Activated CD8-positive, alpha-beta T cell treated with anti-CD3 and anti-CD28 coated beads, Interleukin-2, amount 10 ng/mL, durations not matched to agents 7 days and 5 days (primary cell): ENCODE results near the gene WBP11. TPM values are rescaled to one million over a fixed set of nuclear protein-coding genes. Genes with fewer than 3 reads are reported as not detected.

ENCODE experiments used
- ATAC-seq: fragments of 150-1000 bp; cut with Tn5 transposase; one replicate; pipeline ENCODE4 v1.10.0; 2021; ENCODE audit warnings: moderate library complexity
- CTCF ChIA-PET: fragments of 350-600 bp; sonication (Branson Sonifier 250); formaldehyde crosslinking; loops from one replicate; lab custom pipeline; 2021; ENCODE audit warnings: antibody characterized with exemption; lab: Charles Lee
- POLR2A ChIA-PET: fragments of 350-600 bp; sonication (Branson Sonifier 250); formaldehyde crosslinking; loops from one replicate; lab custom pipeline; 2021; ENCODE audit warnings: antibody characterized with exemption; lab: Charles Lee
- DNase-seq: peaks from one replicate; pipeline ENCODE4 v3.0.0-alpha.2; 2020
- H3K27ac Mint-ChIP-seq: one replicate; pipeline ENCODE4 v1.8.0; 2021; ENCODE audit warnings: mild to moderate bottlenecking, mixed read lengths
- H3K27me3 Mint-ChIP-seq: one replicate; pipeline ENCODE4 v1.8.0; 2021; ENCODE audit warnings: low read depth, mixed read lengths
- H3K36me3 Mint-ChIP-seq: one replicate; pipeline ENCODE4 v1.8.0; 2021; ENCODE audit warnings: low read depth, mixed read lengths
- H3K4me1 Mint-ChIP-seq: one replicate; pipeline ENCODE4 v1.8.0; 2021; ENCODE audit warnings: low read depth, mixed read lengths
- H3K4me3 Mint-ChIP-seq: one replicate; pipeline ENCODE4 v1.8.0; 2021; ENCODE audit warnings: mild to moderate bottlenecking, mixed read lengths
- H3K9me3 Mint-ChIP-seq: one replicate; pipeline ENCODE4 v1.8.0; 2022; ENCODE audit warnings: mixed read lengths; ENCODE audit not compliant: insufficient read depth
- total RNA-seq, 2 experiments: library from RNA; stranded (reverse); gene quantifications; one replicate each; pipeline ENCODE4 v1.2.3, GENCODE V29; 2021

Gene WBP11
- total RNA-seq: 10 to 100 TPM; 98.2 to 98.6 TPM

DNA sequence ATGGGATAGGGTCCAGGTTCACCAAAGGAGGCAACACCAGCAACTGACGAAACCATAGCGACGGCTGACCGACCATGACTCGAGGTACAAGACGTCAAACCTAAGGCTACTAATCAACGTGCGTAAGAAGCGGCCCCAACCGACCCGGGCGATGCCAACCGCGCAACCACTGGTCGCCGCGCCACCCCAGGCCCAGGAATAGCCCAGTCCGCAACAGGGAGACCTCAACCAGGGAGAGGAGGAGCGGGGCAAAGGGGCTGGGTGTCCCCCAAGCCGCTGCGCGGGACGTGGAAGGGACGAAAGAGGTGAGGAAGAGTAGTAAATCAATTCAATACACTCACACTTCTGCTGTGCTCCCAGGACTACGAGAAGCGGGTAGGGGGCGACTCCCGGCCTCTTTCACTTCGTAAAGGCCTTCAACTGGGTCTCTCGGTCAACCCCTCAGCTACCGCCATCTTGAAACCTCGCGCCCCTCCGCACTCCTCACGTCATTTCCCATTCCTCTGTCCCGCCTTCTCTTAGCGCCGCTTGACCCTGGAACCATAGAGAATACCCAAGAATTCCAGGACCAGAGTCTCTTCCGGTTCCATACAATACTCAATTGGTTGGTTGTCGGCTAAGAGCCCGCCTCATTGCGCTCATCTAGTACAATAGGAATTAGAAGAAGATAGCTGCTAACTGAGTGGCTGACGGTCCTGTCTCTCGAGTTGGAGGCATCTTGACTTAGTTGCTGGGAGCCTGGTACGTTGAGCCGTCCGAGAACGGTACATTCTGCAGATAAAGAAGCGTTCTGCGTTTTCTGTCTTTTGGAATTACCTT is at the start of gene WBP11, which contains the start of gene C12orf60:
WBP11 (minus strand) TSS at position 468 of the 819 bp plus-strand sequence. CDS start 2,095 bp downstream, outside the sequence.
C12orf60 (plus strand) TSS at position 660 of the 819 bp plus-strand sequence. CDS start 19,266 bp downstream, outside the sequence.
- Mint-ChIP-seq H3K27ac (no peak within 1 kb of the TSS), H3K27me3 (no peaks in the 10 kb centered on the region), H3K36me3 (peaks cover 24% of the 10 kb centered on the region), H3K9me3 (no peaks in the 10 kb centered on the region), H3K4me3 (no peak within 1 kb of the TSS), H3K4me1 (peaks cover 33% of the 10 kb centered on the region)
- DNase-seq: peak; percentile 93
- ChIA-PET POLR2A (interaction anchor here (0.7 to 5.3 kb wide), 7 partner anchors 10 to 194 kb away, joined by 3 to 71 read pairs (median 4); partner anchors contain the start of genes ARHGDIB and SMCO3), CTCF (interaction anchor here (0.6 to 4.7 kb wide), 20 partner anchors 10 to 782 kb away, joined by 3 to 36 read pairs (median 4); partner anchors contain the start of gene RERG)
- peak; percentile 99 for ATAC-seq

DNA sequence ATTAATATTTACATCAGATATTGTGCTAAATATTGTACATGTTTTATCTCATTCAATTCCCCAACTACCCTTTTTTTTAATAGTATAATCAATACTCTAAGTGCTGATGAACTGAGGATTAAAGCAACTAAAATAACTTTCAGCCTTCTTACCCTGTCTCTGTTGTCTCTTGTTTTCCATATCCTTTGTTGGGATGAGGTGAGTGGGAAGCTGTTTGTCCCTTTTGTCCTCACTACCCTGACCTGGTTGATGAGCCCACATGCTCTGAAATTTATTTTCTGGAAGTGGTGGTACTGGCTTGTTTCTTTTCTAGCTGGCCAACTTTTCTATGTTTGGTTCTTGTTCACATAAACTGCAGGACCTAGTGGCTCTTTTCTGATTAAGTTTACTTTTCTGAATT is 49.6 kb upstream of the WBP11 start:
- no peaks in the 10 kb centered on the region for H3K36me3 Mint-ChIP-seq
- H3K27ac Mint-ChIP-seq: no peak overlapping the region
- H3K9me3 Mint-ChIP-seq: no peaks in the 10 kb centered on the region
- H3K4me1 Mint-ChIP-seq: no peaks in the 10 kb centered on the region
- POLR2A ChIA-PET: no interaction called here
- CTCF ChIA-PET: interaction anchor here (0.8 to 2.1 kb wide), 3 partner anchors 8 to 368 kb away, joined by 3 to 10 read pairs (median 4); partner anchors contain the start of gene RERG
- H3K4me3 Mint-ChIP-seq: no peak overlapping the region
- ATAC-seq (no peak), DNase-seq (no peak)
- no peaks in the 10 kb centered on the region for H3K27me3 Mint-ChIP-seq

DNA sequence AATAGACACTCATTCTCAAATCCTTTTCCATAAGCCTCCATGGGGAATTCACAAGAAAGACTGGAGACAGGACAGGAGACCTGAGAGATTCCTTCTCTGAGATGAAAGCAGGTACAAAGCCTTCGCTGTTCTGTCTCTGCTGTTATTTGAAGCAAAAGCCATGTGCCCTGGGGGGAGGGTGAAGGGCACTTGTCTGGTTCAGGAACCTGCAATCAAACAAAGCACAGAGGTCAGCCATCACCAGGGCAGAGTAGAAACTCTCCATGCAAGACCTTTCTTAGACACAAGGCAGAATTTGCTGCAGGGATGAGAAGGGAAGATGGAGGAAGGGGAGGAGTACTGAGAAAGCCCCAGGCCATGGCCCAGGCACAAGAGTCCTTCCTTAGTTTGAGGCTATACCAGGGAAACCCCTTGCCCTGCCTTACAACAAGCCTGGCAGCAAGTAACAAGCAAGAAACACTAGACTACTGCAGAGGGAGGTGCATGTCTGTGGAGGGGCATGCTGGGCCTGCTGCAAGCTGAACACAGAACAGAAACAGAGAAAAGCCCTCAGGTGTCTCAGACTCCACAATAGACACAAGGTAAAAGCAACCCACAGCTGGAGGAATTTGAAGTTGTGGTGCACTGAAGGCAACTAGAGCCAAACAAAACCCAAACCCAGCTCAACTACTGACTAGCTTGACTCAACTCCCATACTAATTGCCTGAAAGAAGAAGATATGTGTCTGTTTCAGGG is 47.8 kb upstream of the WBP11 start:
- H3K4me1 Mint-ChIP-seq: peaks cover 3% of the 10 kb centered on the region

DNA sequence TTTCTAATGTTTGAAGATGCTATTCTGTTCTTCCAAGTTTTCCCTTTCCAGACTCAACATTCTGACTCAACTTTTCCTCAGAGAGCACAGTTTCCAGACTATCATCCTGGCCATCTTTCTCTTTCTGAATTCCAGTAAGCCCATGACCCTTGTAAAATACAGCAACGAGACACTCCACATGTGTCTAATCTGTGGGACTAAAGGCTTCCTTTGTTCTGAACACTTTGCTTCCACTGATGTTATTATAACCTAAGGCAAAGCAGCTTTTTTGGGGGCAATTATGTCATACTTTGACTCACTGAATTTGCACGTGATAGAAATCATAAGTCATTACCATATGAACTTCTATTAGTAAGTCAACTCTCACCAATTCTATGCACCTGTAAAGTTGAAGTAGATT is 46.4 kb upstream of the WBP11 start:
- CTCF ChIA-PET: interaction anchor here (0.7 to 6.7 kb wide), 5 partner anchors 9 to 420 kb away, joined by 3 to 89 read pairs (median 3); no protein-coding TSS in a partner anchor
- DNase-seq (no peak), ATAC-seq (no peak)
- no peak overlapping the region for H3K27ac Mint-ChIP-seq
- H3K36me3 Mint-ChIP-seq: no peaks in the 10 kb centered on the region
- H3K9me3 Mint-ChIP-seq: no peaks in the 10 kb centered on the region
- H3K4me1 Mint-ChIP-seq: peaks cover 4% of the 10 kb centered on the region
- no peak overlapping the region for H3K4me3 Mint-ChIP-seq
- no peaks in the 10 kb centered on the region for H3K27me3 Mint-ChIP-seq
- POLR2A ChIA-PET: no interaction called here

More for the DNA sequence above, 47.8 kb upstream of the WBP11 start:
- H3K27ac Mint-ChIP-seq: no peak overlapping the region
- DNase-seq (no peak), ATAC-seq (no peak)
- no peaks in the 10 kb centered on the region for H3K27me3 Mint-ChIP-seq
- no peak overlapping the region for H3K4me3 Mint-ChIP-seq
- no peaks in the 10 kb centered on the region for H3K36me3 Mint-ChIP-seq
- POLR2A ChIA-PET: interaction anchor here (0.6 kb wide), 1 partner anchor 120 kb away, joined by 3 read pairs; no protein-coding TSS in a partner anchor
- CTCF ChIA-PET: interaction anchor here (1.4 kb wide), 1 partner anchor 9 kb away, joined by 5 read pairs; no protein-coding TSS in a partner anchor
- H3K9me3 Mint-ChIP-seq: no peaks in the 10 kb centered on the region

GRCh38 chr12:14846876-14847580 is 43.8 kb upstream of the WBP11 start:
- Mint-ChIP-seq H3K9me3 (no peaks in the 10 kb centered on the region), H3K4me1 (peaks cover 4% of the 10 kb centered on the region), H3K4me3 (no peak overlapping the region), H3K36me3 (no peaks in the 10 kb centered on the region), H3K27me3 (no peaks in the 10 kb centered on the region), H3K27ac (no peak overlapping the region)
- ChIA-PET POLR2A (no interaction called here), CTCF (interaction anchor here (0.8 to 6.7 kb wide), 14 partner anchors 9 to 374 kb away, joined by 3 to 89 read pairs (median 3); partner anchors contain the start of genes ERP27 and RERG)
- no peak for ATAC-seq
- no peak for DNase-seq

- POLR2A ChIA-PET: interaction anchor here (0.6 kb wide), 1 partner anchor 157 kb away, joined by 3 read pairs; no protein-coding TSS in a partner anchor
- Mint-ChIP-seq H3K27ac (no peak overlapping the region), H3K9me3 (no peaks in the 10 kb centered on the region)
Measured at GRCh38 chr12:14846042-14846587, 42.8 kb upstream of the WBP11 start.

GRCh38 chr12:14845350-14845750 is 42.1 kb upstream of the WBP11 start:
- Mint-ChIP-seq H3K36me3 (no peaks in the 10 kb centered on the region), H3K4me3 (no peak overlapping the region), H3K4me1 (peaks cover 4% of the 10 kb centered on the region), H3K27ac (peak overlapping the region; percentile 0), H3K9me3 (no peaks in the 10 kb centered on the region), H3K27me3 (no peaks in the 10 kb centered on the region)
- ATAC-seq (peak; percentile 53), DNase-seq (peak; percentile 61)
- ChIA-PET CTCF (interaction anchor here (0.6 to 6.7 kb wide), 18 partner anchors 8 to 376 kb away, joined by 3 to 89 read pairs (median 3); partner anchors contain the start of gene RERG), POLR2A (interaction anchor here (0.6 kb wide), 1 partner anchor 157 kb away, joined by 3 read pairs; no protein-coding TSS in a partner anchor)

More at GRCh38 chr12:14846042-14846587, 42.8 kb upstream of the WBP11 start:
- no peak for DNase-seq
- no peak for ATAC-seq
- Mint-ChIP-seq H3K4me3 (no peak overlapping the region), H3K27me3 (no peaks in the 10 kb centered on the region), H3K36me3 (no peaks in the 10 kb centered on the region), H3K4me1 (peaks cover 4% of the 10 kb centered on the region)
- CTCF ChIA-PET: interaction anchor here (0.6 to 6.7 kb wide), 20 partner anchors 9 to 375 kb away, joined by 3 to 89 read pairs (median 3); partner anchors contain the start of genes ERP27 and RERG

DNA sequence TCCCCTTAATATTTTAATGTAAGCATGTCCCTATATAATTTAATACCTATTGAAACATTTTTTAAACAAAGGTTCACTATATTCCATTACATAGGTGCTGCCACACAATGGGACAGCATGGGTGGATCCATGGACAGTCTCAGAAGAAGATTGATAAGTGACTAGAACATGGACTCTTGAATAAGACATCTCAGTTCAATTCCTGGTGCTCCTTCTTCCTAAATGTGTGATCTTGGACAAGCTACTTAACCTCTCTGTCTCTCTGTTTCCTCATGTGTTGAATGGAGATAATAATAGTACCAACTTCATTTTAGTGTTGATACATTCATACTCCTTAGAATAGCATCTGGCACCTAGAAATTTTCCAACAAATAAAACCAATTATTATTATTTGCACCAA is 41.1 kb upstream of the WBP11 start:
- no peak for DNase-seq
- no peaks in the 10 kb centered on the region for H3K9me3 Mint-ChIP-seq
- H3K4me1 Mint-ChIP-seq: peaks cover 4% of the 10 kb centered on the region
- no peaks in the 10 kb centered on the region for H3K36me3 Mint-ChIP-seq
- peaks cover 4% of the 10 kb centered on the region for H3K27me3 Mint-ChIP-seq
- no peak overlapping the region for H3K4me3 Mint-ChIP-seq
- ATAC-seq: no peak
- H3K27ac Mint-ChIP-seq: no peak overlapping the region
- CTCF ChIA-PET: interaction anchor here (0.8 to 6.7 kb wide), 5 partner anchors 8 to 377 kb away, joined by 3 to 89 read pairs (median 6); partner anchors contain the start of gene RERG
- POLR2A ChIA-PET: no interaction called here

DNA sequence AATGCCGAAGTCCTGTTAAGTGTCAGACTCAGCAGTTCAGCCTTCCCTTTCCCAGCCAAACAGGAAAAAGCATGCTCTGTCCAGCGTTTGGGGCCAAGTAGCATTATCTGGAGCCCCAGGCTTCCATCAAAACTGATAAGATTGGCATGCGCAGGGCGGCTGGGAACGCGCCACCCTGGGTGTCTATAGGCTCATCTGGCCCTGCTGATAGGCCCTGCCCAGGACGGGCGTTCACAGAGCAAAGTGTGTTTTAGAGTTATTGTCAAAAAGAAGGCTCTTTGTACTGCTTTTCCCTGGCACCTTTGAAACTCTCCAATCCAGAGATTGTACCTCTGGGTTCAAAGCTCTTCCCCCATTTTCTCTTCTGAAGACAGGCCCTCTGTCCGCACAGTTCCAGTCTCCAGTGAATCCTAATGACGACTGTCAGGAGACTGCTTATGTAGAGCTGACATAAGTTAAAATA is 40.2 kb upstream of the WBP11 start, which contains the start of gene ART4:
ART4 (minus strand) TSS at position 102 of the 463 bp plus-strand sequence. CDS start 413 bp downstream, outside the sequence.
- no peak for DNase-seq
- Mint-ChIP-seq H3K36me3 (no peaks in the 10 kb centered on the region), H3K9me3 (no peaks in the 10 kb centered on the region), H3K4me1 (peaks cover 4% of the 10 kb centered on the region), H3K27ac (no peak within 1 kb of the TSS), H3K27me3 (peaks cover 5% of the 10 kb centered on the region), H3K4me3 (no peak within 1 kb of the TSS)
- ChIA-PET POLR2A (no interaction called here), CTCF (interaction anchor here (1.9 kb wide), 1 partner anchor 152 kb away, joined by 7 read pairs; no protein-coding TSS in a partner anchor)
- ATAC-seq: no peak

DNA sequence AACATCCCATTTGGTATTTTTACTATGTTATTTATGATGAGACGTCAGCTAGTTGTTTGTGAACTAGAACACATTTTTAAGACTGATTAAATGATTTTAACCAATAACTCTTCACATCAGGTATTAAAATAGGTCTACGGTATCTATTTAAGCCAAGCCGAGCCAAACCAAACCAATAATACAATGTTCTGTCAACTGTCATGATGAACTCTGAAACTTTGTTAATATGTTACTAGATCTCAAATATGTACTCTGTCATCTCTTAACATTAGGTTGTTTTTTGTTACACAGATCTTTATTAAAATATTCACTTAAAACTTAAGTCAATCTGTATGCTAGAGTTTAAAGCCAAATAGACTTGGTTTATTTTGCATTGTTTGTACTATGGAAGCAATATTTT is 39.0 kb upstream of the WBP11 start:
- Mint-ChIP-seq H3K27me3 (peaks cover 5% of the 10 kb centered on the region), H3K9me3 (no peaks in the 10 kb centered on the region), H3K4me3 (no peak overlapping the region), H3K27ac (no peak overlapping the region), H3K36me3 (no peaks in the 10 kb centered on the region), H3K4me1 (peaks cover 4% of the 10 kb centered on the region)
- ATAC-seq (no peak), DNase-seq (no peak)
- ChIA-PET CTCF (interaction anchor here (1.6 to 1.9 kb wide), 2 partner anchors 14 to 153 kb away, joined by 4 to 7 read pairs; no protein-coding TSS in a partner anchor), POLR2A (no interaction called here)
